Measurements from ENCODE around the gene UNC80. TPM values are rescaled to one million over a fixed set of nuclear protein-coding genes. Genes with fewer than 3 reads are reported as not detected.

UNC80 gene
- total and polyA plus RNA-seq, 2 of the 13 experiments (the other 11 are each of a cell fraction or from before 2014, with no cell fraction given), result not detected

DNA sequence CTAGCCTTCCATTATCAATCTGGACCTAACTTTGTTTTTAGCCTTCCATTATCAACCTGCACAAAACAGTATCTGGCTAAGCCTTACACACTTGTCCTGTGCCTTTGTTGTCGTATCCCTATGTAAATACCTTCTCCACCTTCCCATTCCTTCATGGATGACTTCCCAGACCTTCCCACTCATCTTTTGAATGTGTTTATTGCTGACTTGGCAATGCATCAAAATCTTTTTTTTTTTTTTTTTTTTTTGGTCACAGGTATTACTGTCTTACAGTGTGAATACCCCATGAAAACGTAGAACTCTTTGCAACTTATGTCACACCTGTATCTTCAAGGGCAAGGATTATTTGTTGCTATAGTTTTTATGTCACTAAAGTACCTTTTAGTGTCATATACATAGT is 256.5 kb downstream of the UNC80 start:
- Histone ChIP-seq H3K4me2 (ENCODE audit: low read depth, low read length) (no peak overlapping the region), H3K27me3 (ENCODE audit: control insufficient read depth in 1 of 2, insufficient read depth in 2 of 2, low read length in 2 of 2) (no peaks in the 10 kb centered on the region), H4K20me1 (ENCODE audit: insufficient read depth, low read length) (no peaks in the 10 kb centered on the region), H3K9ac (ENCODE audit: insufficient read depth, low read depth, low read length) (no peak overlapping the region), H3K27ac (ENCODE audit: extremely low read length, insufficient read depth, low read length) (no peak overlapping the region), H3K79me2 (ENCODE audit: insufficient read depth, low read length) (no peaks in the 10 kb centered on the region), H2AFZ (ENCODE audit: low read length) (no peak overlapping the region), H3K9me3 (ENCODE audit: low read length) (no peaks in the 10 kb centered on the region), H3K36me3 (replicated peaks in 1 of 2; ENCODE audit: control insufficient read depth in 1 of 2, insufficient read depth in 2 of 2, low read length in 2 of 2) (peaks cover 1 to 10% of the 10 kb centered on the region in 2 experiments; a peak in 2 of 5 replicates), H3K4me3 (replicated peaks in 1 of 3; ENCODE audit: insufficient read depth in 1 of 3, low read depth in 2 of 3, low read length in 3 of 3) (no peak overlapping the region), H3K4me1 (ENCODE audit: insufficient read depth, low read length) (no peaks in the 10 kb centered on the region)
- TF ChIP-seq ZNF556 (CRISPR knock-in tag; IDR thresholded peaks at IDR 0.05; ENCODE audit: borderline replicate concordance) (no peak), MAFF (IDR thresholded peaks at IDR 0.05; ENCODE audit: low read depth, low read length) (peak; percentile 92), MAFK (conservative IDR thresholded peaks at IDR 0.05 in 1 of 2, IDR thresholded peaks at IDR 0.05 in 1 of 2; ENCODE audit: low read length in 2 of 2) (peak; percentile 93 to 95)
- CTCF ChIA-PET (ENCODE audit: low intra/inter-chr PET ratio, low total read pairs), result no interaction called here
- 97% methylated on average over 2 of the region's 2 CpGs for WGBS (ENCODE audit: low lambda C conversion rate)
- intact Hi-C loops (cut with micrococcal nuclease; ENCODE audit: unreplicated experiment) (no loop called here), in situ Hi-C loops (cut with HindIII; ENCODE audit: extremely low pct_ligation_motif_present, low pct_unique_long_range_greater_than_20kb) (no loop called here)
- POLR2A ChIA-PET, result no interaction called here
- BruUV-seq (replicated peaks), result no TSS peak
- DNase-seq (ENCODE audit: low spot score) (no peak), ATAC-seq (no peak), FAIRE-seq (no peak)

GRCh38 chr2:210034087-210034683 is 262.6 kb downstream of the UNC80 start:
- in situ Hi-C loops (cut with HindIII; ENCODE audit: extremely low pct_ligation_motif_present, low pct_unique_long_range_greater_than_20kb), result no loop called here
- POLR2A ChIA-PET, result no interaction called here
- no peak for FAIRE-seq

More at GRCh38 chr2:210034087-210034683, 262.6 kb downstream of the UNC80 start:
- intact Hi-C loops (cut with micrococcal nuclease; ENCODE audit: unreplicated experiment), result no loop called here
- TF ChIP-seq ZNF354B (CRISPR knock-in tag; IDR thresholded peaks at IDR 0.05) (no peak), PAF1 (CRISPR knock-in tag; IDR thresholded peaks at IDR 0.05) (0 out of 2 replicates have a peak, but pooled peaks have one; percentile 51), RBM22 (optimal IDR thresholded peaks at IDR 0.05; ENCODE audit: low read length) (peak; percentile 55), MAFG (CRISPR knock-in tag; IDR thresholded peaks at IDR 0.05) (no peak), SSRP1 (CRISPR knock-in tag; IDR thresholded peaks at IDR 0.05) (peak; percentile 67; the same call in 1 of the 2 replicates), FOSL1 (CRISPR knock-in tag; IDR thresholded peaks at IDR 0.05; ENCODE audit: borderline replicate concordance) (no peak)
- Histone ChIP-seq H3K27me3 (ENCODE audit: control insufficient read depth in 1 of 2, insufficient read depth in 2 of 2, low read length in 2 of 2) (no peaks in the 10 kb centered on the region), H4K20me1 (ENCODE audit: insufficient read depth, low read length) (no peaks in the 10 kb centered on the region), H3K79me2 (ENCODE audit: insufficient read depth, low read length) (no peaks in the 10 kb centered on the region), H3K4me2 (ENCODE audit: low read depth, low read length) (no peak overlapping the region), H3K27ac (ENCODE audit: extremely low read length, insufficient read depth, low read length) (no peak overlapping the region), H3K4me1 (ENCODE audit: insufficient read depth, low read length) (no peaks in the 10 kb centered on the region), H3K36me3 (replicated peaks in 1 of 2; ENCODE audit: control insufficient read depth in 1 of 2, insufficient read depth in 2 of 2, low read length in 2 of 2) (no peaks in the 10 kb centered on the region), H3K4me3 (replicated peaks in 1 of 3; ENCODE audit: insufficient read depth in 1 of 3, low read depth in 2 of 3, low read length in 3 of 3) (no peak overlapping the region), H3K9ac (ENCODE audit: insufficient read depth, low read depth, low read length) (no peak overlapping the region), H3K9me3 (ENCODE audit: low read length) (no peaks in the 10 kb centered on the region), H2AFZ (ENCODE audit: low read length) (no peak overlapping the region)
- CTCF ChIA-PET (ENCODE audit: low intra/inter-chr PET ratio, low total read pairs), result no interaction called here
- WGBS (ENCODE audit: low lambda C conversion rate), result 49% methylated on average over 2 of the region's 2 CpGs
- no TSS peak for BruUV-seq (replicated peaks)
- DNase-seq (ENCODE audit: low spot score), result no peak
- ATAC-seq, result peak; percentile 43
